ENCODE measurements around the gene PTGES2.
"Not testable (repeated sequence)": the region's sequence is repeated elsewhere in the genome, so short reads cannot be mapped to it uniquely, and the experiment has no call there.

Gene PTGES2

GRCh38 chr9:128130651-128131050, 3.1 kb upstream of the PTGES2 start:
- H3K27me3 ChIP-seq (ENCODE audit: control insufficient read depth, insufficient read depth, low read length); H3K9me3 ChIP-seq (ENCODE audit: control insufficient read depth, low read depth, low read length); H3K27ac ChIP-seq (ENCODE audit: low read length); H3K36me3 ChIP-seq (ENCODE audit: control insufficient read depth, low read depth, low read length); H3K4me1 ChIP-seq (ENCODE audit: control insufficient read depth, low read depth, low read length); H3K4me3 ChIP-seq (ENCODE audit: low read length); H3K9ac ChIP-seq (ENCODE audit: low read length): not testable (repeated sequence)

- not testable (repeated sequence) for H3K27me3 ChIP-seq (ENCODE audit: control insufficient read depth, insufficient read depth, low read length); H3K36me3 ChIP-seq (ENCODE audit: control insufficient read depth, low read depth, low read length); H3K4me3 ChIP-seq (ENCODE audit: low read length); H3K9ac ChIP-seq (ENCODE audit: low read length); H3K27ac ChIP-seq (ENCODE audit: low read length); H3K4me1 ChIP-seq (ENCODE audit: control insufficient read depth, low read depth, low read length); H3K9me3 ChIP-seq (ENCODE audit: control insufficient read depth, low read depth, low read length)
These were observed 2.6 kb upstream of the PTGES2 start for GRCh38 chr9:128129976-128130590.

- Histone ChIP-seq H3K36me3 (ENCODE audit: control insufficient read depth, low read depth, low read length) (no peaks in the 10 kb centered on the region), H3K4me3 (ENCODE audit: low read length) (peak overlapping the region; percentile 84), H3K4me1 (ENCODE audit: control insufficient read depth, low read depth, low read length) (peaks cover 5% of the 10 kb centered on the region), H3K9ac (ENCODE audit: low read length) (no peak overlapping the region), H3K9me3 (ENCODE audit: control insufficient read depth, low read depth, low read length) (no peaks in the 10 kb centered on the region), H3K27me3 (ENCODE audit: control insufficient read depth, insufficient read depth, low read length) (peaks cover 10% of the 10 kb centered on the region), H3K27ac (ENCODE audit: low read length) (no peak overlapping the region)
These were observed 1.5 kb upstream of the PTGES2 start for GRCh38 chr9:128128836-128129590.

GRCh38 chr9:128127990-128128835, 684 bp upstream of the PTGES2 start:
- H3K9ac ChIP-seq (ENCODE audit: low read length), result peak overlapping the region; percentile 89
- peaks cover 5% of the 10 kb centered on the region for H3K4me1 ChIP-seq (ENCODE audit: control insufficient read depth, low read depth, low read length)
- H3K27ac ChIP-seq (ENCODE audit: low read length), result peak overlapping the region; percentile 81
- H3K27me3 ChIP-seq (ENCODE audit: control insufficient read depth, insufficient read depth, low read length), result peaks cover 10% of the 10 kb centered on the region
- peaks cover 7% of the 10 kb centered on the region for H3K36me3 ChIP-seq (ENCODE audit: control insufficient read depth, low read depth, low read length)
- H3K9me3 ChIP-seq (ENCODE audit: control insufficient read depth, low read depth, low read length), result no peaks in the 10 kb centered on the region
- H3K4me3 ChIP-seq (ENCODE audit: low read length), result peak overlapping the region; percentile 84

- Histone ChIP-seq H3K4me1 (ENCODE audit: control insufficient read depth, low read depth, low read length) (peaks cover 5% of the 10 kb centered on the region), H3K4me3 (ENCODE audit: low read length) (peak overlapping the region; percentile 27), H3K9me3 (ENCODE audit: control insufficient read depth, low read depth, low read length) (no peaks in the 10 kb centered on the region), H3K27ac (ENCODE audit: low read length) (no peak overlapping the region), H3K9ac (ENCODE audit: low read length) (no peak overlapping the region), H3K36me3 (ENCODE audit: control insufficient read depth, low read depth, low read length) (peaks cover 23% of the 10 kb centered on the region), H3K27me3 (ENCODE audit: control insufficient read depth, insufficient read depth, low read length) (peaks cover 10% of the 10 kb centered on the region)
These were observed 1.8 kb downstream of the PTGES2 start for GRCh38 chr9:128125580-128126354.

GRCh38 chr9:128124873-128125579, 2.5 kb downstream of the PTGES2 start:
- H3K9me3 ChIP-seq (ENCODE audit: control insufficient read depth, low read depth, low read length), result no peaks in the 10 kb centered on the region
- peaks cover 5% of the 10 kb centered on the region for H3K4me1 ChIP-seq (ENCODE audit: control insufficient read depth, low read depth, low read length)
- H3K27me3 ChIP-seq (ENCODE audit: control insufficient read depth, insufficient read depth, low read length), result peaks cover 10% of the 10 kb centered on the region
- H3K4me3 ChIP-seq (ENCODE audit: low read length), result no peak overlapping the region
- H3K36me3 ChIP-seq (ENCODE audit: control insufficient read depth, low read depth, low read length), result peaks cover 23% of the 10 kb centered on the region
- no peak overlapping the region for H3K27ac ChIP-seq (ENCODE audit: low read length)
- H3K9ac ChIP-seq (ENCODE audit: low read length), result no peak overlapping the region

- Histone ChIP-seq H3K9ac (ENCODE audit: low read length) (no peak overlapping the region), H3K4me3 (ENCODE audit: low read length) (no peak overlapping the region), H3K4me1 (ENCODE audit: control insufficient read depth, low read depth, low read length) (peaks cover 5% of the 10 kb centered on the region), H3K27me3 (ENCODE audit: control insufficient read depth, insufficient read depth, low read length) (peaks cover 10% of the 10 kb centered on the region), H3K36me3 (ENCODE audit: control insufficient read depth, low read depth, low read length) (peaks cover 23% of the 10 kb centered on the region), H3K9me3 (ENCODE audit: control insufficient read depth, low read depth, low read length) (no peaks in the 10 kb centered on the region), H3K27ac (ENCODE audit: low read length) (no peak overlapping the region)
These were observed 3.1 kb downstream of the PTGES2 start for GRCh38 chr9:128124451-128124850.

GRCh38 chr9:128123451-128124080, 4.0 kb downstream of the PTGES2 start:
- Histone ChIP-seq H3K27ac (ENCODE audit: low read length) (no peak overlapping the region), H3K36me3 (ENCODE audit: control insufficient read depth, low read depth, low read length) (peaks cover 23% of the 10 kb centered on the region), H3K9ac (ENCODE audit: low read length) (no peak overlapping the region), H3K27me3 (ENCODE audit: control insufficient read depth, insufficient read depth, low read length) (peaks cover under 1% of the 10 kb centered on the region), H3K4me3 (ENCODE audit: low read length) (no peak overlapping the region), H3K9me3 (ENCODE audit: control insufficient read depth, low read depth, low read length) (no peaks in the 10 kb centered on the region), H3K4me1 (ENCODE audit: control insufficient read depth, low read depth, low read length) (peaks cover 5% of the 10 kb centered on the region)

- no peaks in the 10 kb centered on the region for H3K9me3 ChIP-seq (ENCODE audit: control insufficient read depth, low read depth, low read length)
These were observed 4.7 kb downstream of the PTGES2 start for GRCh38 chr9:128122809-128123175.

GRCh38 chr9:128121924-128122808, 5.4 kb downstream of the PTGES2 start:
- no peaks in the 10 kb centered on the region for H3K27me3 ChIP-seq (ENCODE audit: control insufficient read depth, insufficient read depth, low read length)
- no peak overlapping the region for H3K4me3 ChIP-seq (ENCODE audit: low read length)
- H3K36me3 ChIP-seq (ENCODE audit: control insufficient read depth, low read depth, low read length), result peaks cover 23% of the 10 kb centered on the region
- H3K4me1 ChIP-seq (ENCODE audit: control insufficient read depth, low read depth, low read length), result peaks cover 14% of the 10 kb centered on the region
- no peak overlapping the region for H3K27ac ChIP-seq (ENCODE audit: low read length)
- H3K9ac ChIP-seq (ENCODE audit: low read length), result no peak overlapping the region
- H3K9me3 ChIP-seq (ENCODE audit: control insufficient read depth, low read depth, low read length), result no peaks in the 10 kb centered on the region

More at GRCh38 chr9:128122809-128123175, 4.7 kb downstream of the PTGES2 start:
- Histone ChIP-seq H3K4me1 (ENCODE audit: control insufficient read depth, low read depth, low read length) (peaks cover 13% of the 10 kb centered on the region), H3K27me3 (ENCODE audit: control insufficient read depth, insufficient read depth, low read length) (no peaks in the 10 kb centered on the region), H3K9ac (ENCODE audit: low read length) (no peak overlapping the region), H3K27ac (ENCODE audit: low read length) (no peak overlapping the region), H3K36me3 (ENCODE audit: control insufficient read depth, low read depth, low read length) (peaks cover 23% of the 10 kb centered on the region), H3K4me3 (ENCODE audit: low read length) (no peak overlapping the region)

Data from iPS-18a (cell line).